Activated naive CD8-positive, alpha-beta T cell treated with anti-CD3 and anti-CD28 coated beads for 36 hours (primary cell): ENCODE measurements around the gene POLR2C. TPM values are rescaled to one million over a fixed set of nuclear protein-coding genes. Genes with fewer than 3 reads are reported as not detected.
"Not testable (repeated sequence)": the region's sequence is repeated elsewhere in the genome, so short reads cannot be mapped to it uniquely, and the experiment has no call there.

Experiments used
- DNase-seq: peaks from one replicate; pipeline ENCODE4 v3.0.0; 2021
- H3K27ac Mint-ChIP-seq: one replicate; pipeline ENCODE4 v1.8.0; 2022; ENCODE audit warnings: mild to moderate bottlenecking, moderate library complexity, mixed read lengths
- H3K27me3 Mint-ChIP-seq: one replicate; pipeline ENCODE4 v1.8.0; 2022; ENCODE audit warnings: mild to moderate bottlenecking, mixed read lengths
- H3K36me3 Mint-ChIP-seq: one replicate; pipeline ENCODE4 v1.8.0; 2021; ENCODE audit warnings: mild to moderate bottlenecking, mixed read lengths
- H3K4me1 Mint-ChIP-seq: one replicate; pipeline ENCODE4 v1.8.0; 2021; ENCODE audit warnings: mixed read lengths
- H3K4me3 Mint-ChIP-seq: one replicate; pipeline ENCODE4 v1.8.0; 2022; ENCODE audit warnings: mild to moderate bottlenecking, moderate library complexity, mixed read lengths
- H3K9me3 Mint-ChIP-seq: one replicate; pipeline ENCODE4 v1.8.0; 2022; ENCODE audit warnings: mixed read lengths
- total RNA-seq, 2 experiments: library from RNA; stranded (reverse); gene quantifications; one replicate each; pipeline ENCODE4 v1.2.3, GENCODE V29; 2021

POLR2C gene
- total RNA-seq, 2 experiments from 2014 or later = 72.1 to 76.2 TPM

- no peak for DNase-seq
- Mint-ChIP-seq H3K4me1 (peaks cover 17% of the 10 kb centered on the region), H3K4me3 (no peak overlapping the region), H3K27me3 (no peaks in the 10 kb centered on the region), H3K36me3 (no peaks in the 10 kb centered on the region), H3K9me3 (no peaks in the 10 kb centered on the region), H3K27ac (no peak overlapping the region)
Observed at GRCh38 chr16:57480754-57481230, 18.3 kb downstream of the POLR2C start.

DNA sequence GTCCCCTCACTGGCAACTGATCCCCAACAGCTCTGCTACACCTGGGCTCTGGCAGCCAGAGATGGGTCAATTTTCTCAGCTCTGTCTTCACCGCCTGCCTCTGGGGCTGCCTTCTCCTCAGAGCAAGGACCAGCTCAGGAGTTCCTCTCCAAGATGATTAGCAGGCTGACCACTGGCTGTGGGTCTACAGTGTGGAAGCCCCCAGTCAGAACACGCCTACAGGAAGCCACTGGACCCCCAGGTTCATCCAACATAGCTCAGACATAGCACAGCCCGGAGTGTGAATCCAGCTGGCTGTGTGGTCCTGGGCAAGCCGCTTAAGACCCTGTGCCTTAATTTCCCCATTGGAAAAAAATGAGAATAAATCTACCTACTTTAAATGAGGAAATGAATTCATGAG is 18.9 kb downstream of the POLR2C start:
- H3K27ac Mint-ChIP-seq = no peak overlapping the region
- peaks cover 14% of the 10 kb centered on the region for H3K4me1 Mint-ChIP-seq
- no peak overlapping the region for H3K4me3 Mint-ChIP-seq
- H3K9me3 Mint-ChIP-seq = no peaks in the 10 kb centered on the region
- no peaks in the 10 kb centered on the region for H3K27me3 Mint-ChIP-seq
- no peak for DNase-seq
- no peaks in the 10 kb centered on the region for H3K36me3 Mint-ChIP-seq

- H3K27me3 Mint-ChIP-seq = no peaks in the 10 kb centered on the region
- peaks cover 17% of the 10 kb centered on the region for H3K4me1 Mint-ChIP-seq
- DNase-seq = no peak
- no peaks in the 10 kb centered on the region for H3K9me3 Mint-ChIP-seq
- no peaks in the 10 kb centered on the region for H3K36me3 Mint-ChIP-seq
- H3K4me3 Mint-ChIP-seq = no peak overlapping the region
- H3K27ac Mint-ChIP-seq = no peak overlapping the region
Observed at GRCh38 chr16:57482845-57483545, 20.5 kb downstream of the POLR2C start.

- Mint-ChIP-seq H3K4me1 (peaks cover 17% of the 10 kb centered on the region), H3K9me3 (no peaks in the 10 kb centered on the region), H3K36me3 (no peaks in the 10 kb centered on the region), H3K27me3 (no peaks in the 10 kb centered on the region), H3K4me3 (no peak overlapping the region), H3K27ac (no peak overlapping the region)
- DNase-seq = no peak
Observed at GRCh38 chr16:57483725-57484514, 21.4 kb downstream of the POLR2C start.

DNA sequence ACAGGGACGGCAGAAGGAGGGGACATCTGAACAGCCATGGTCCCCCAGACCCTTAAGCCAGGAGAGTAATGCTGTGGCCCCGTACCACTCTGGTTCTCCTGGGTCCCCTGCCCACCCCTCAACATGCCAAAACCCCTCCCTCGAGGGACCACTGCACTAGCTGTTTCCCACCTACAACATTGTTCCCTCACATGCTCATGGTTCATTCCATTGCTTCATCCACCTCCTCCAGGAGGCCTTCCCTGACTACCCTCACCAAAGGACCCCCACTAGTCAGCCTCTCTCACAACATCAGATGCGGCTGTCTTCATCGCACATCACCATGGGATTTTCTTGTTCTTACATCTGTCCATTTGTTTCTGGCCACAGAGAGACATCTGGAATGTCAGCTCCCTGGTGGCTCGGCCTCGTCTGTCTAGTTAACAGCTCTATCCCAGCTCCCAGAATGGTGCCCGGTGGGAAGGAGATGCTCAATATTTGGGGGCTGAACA is 22.1 kb downstream of the POLR2C start:
- Mint-ChIP-seq H3K4me3 (no peak overlapping the region), H3K27me3 (no peaks in the 10 kb centered on the region), H3K9me3 (no peaks in the 10 kb centered on the region), H3K27ac (no peak overlapping the region), H3K36me3 (no peaks in the 10 kb centered on the region), H3K4me1 (peaks cover 14% of the 10 kb centered on the region)
- DNase-seq = no peak

DNA sequence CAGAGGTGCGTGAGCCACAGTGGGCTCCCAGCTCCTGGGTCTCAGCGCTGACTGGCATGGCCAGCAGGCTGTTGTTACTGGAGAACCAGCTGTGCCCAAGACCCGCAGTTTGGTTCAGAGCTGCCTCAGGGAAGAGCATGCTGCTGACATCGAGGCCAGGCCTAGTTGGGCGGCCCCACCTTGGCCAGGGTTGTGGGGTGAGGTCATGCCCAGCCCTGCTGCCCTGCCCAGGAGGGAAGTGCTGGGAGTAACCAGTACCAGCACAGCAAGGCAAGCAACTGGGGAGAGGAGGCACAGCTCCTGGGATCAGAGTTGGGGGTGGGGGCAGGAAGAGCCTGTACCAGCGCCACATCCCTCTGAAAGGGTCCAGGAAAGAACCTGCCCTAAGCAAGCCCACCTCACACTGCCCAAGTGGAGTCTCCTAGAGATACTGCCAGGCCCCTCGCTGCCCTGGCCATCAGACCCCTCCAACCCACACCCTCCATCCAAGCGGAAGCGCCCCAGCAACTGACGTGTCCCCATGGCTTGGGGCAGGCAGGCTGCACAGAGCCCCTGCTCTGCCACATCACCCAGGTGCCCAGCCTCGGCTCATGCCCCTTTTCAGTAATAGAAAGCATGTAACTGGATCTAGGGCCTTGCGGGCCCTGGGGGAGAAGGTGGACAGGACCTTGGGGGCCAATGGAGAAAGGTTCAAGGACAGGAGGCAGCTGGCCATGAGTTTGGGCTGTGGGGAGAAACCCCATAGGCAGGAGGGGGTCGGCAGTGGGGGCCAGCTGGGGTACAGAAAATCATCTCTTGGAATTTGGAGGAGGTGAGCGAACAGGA is 22.8 kb downstream of the POLR2C start:
- Mint-ChIP-seq H3K4me1 (peaks cover 13% of the 10 kb centered on the region), H3K36me3 (no peaks in the 10 kb centered on the region), H3K27ac (no peak overlapping the region), H3K4me3 (peak overlapping the region; percentile 78), H3K9me3 (no peaks in the 10 kb centered on the region), H3K27me3 (no peaks in the 10 kb centered on the region)
- no peak for DNase-seq

GRCh38 chr16:57485916-57486857 is 23.7 kb downstream of the POLR2C start, which contains the start of gene DOK4:
TSS of gene DOK4 (minus strand) at chr16:57486493. CDS start at chr16:57479507, 6,986 bp downstream.
- H3K4me1 Mint-ChIP-seq = peaks cover 13% of the 10 kb centered on the region
- peak within 1 kb of the TSS; percentile 81 for H3K27ac Mint-ChIP-seq
- no peaks in the 10 kb centered on the region for H3K36me3 Mint-ChIP-seq
- DNase-seq = peak; percentile 86
- H3K27me3 Mint-ChIP-seq = no peaks in the 10 kb centered on the region
- no peaks in the 10 kb centered on the region for H3K9me3 Mint-ChIP-seq
- peak within 1 kb of the TSS; percentile 81 for H3K4me3 Mint-ChIP-seq

DNA sequence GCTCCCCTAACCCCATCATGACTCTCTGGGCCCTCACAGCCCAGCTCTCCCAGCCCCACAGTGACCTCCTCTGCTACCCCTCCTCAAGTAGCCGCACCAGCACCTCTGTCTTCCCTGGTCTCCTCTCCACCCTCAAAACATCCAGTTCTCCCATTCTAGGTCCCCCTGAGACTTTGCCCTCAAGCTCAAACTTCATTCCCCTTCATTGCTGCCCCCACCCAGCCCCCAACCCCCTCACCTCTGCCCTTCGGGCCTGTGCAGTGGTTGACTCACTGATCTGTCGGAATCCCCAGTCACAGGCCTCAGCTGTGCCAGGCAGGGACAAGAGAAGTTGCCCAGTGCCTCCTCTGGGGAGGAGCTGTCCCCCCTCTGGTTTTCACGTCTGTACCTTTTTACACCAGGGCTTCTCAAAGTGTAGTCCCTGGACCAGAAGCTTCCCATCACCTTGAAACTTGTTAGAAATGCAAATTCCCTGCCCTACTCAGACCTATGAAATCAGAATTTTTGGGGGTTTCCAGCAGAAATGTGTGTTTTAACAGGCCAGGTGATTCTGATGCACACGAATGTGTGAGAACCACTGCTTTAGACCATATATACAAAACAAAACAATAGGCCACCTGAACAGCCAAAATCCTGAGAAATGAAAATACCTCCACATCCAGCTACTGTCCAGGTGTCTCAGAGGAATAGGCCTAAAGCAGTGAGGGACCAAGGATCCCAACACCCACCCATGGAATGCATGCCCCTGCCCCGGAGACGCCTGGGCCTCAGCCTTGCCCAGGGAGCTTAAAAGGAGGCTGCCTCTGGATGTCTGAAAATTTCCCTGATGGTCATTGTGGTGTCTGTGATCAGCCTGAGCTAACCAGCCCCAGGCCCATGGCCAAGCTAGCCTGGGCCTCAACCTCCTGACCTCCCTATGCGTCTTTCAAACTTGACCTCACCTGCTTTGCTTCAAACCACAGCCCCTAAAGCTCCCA is 24.7 kb downstream of the POLR2C start:
- H3K9me3 Mint-ChIP-seq = no peaks in the 10 kb centered on the region
- H3K27me3 Mint-ChIP-seq = no peaks in the 10 kb centered on the region
- peak overlapping the region; percentile 81 for H3K27ac Mint-ChIP-seq
- DNase-seq = no peak
- H3K4me3 Mint-ChIP-seq = peak overlapping the region; percentile 81
- H3K4me1 Mint-ChIP-seq = peaks cover 13% of the 10 kb centered on the region
- no peaks in the 10 kb centered on the region for H3K36me3 Mint-ChIP-seq

DNA sequence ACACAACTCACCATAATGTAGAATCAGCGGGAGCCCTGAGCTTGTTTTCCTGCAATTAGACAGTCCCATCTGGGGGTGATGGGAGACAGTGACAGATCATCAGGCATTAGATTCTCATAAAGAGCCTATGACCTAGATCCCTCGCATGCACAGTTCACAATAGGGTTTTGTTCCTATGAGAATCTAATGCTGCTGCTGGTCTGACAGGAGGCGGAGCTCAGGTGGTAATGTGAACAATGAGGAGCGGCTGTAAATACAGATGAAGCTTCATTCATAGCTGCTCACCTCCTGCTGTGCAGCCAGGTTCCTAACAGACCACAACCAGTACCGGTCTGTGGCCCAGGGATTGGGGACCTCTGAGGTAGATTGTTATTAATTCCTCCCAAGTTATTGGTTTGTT is 26.8 kb downstream of the POLR2C start:
- H3K4me1 Mint-ChIP-seq = peaks cover 13% of the 10 kb centered on the region
- no peak for DNase-seq
- no peak overlapping the region for H3K27ac Mint-ChIP-seq
- no peak overlapping the region for H3K4me3 Mint-ChIP-seq
- H3K36me3 Mint-ChIP-seq = no peaks in the 10 kb centered on the region
- H3K9me3 Mint-ChIP-seq = no peaks in the 10 kb centered on the region
- no peaks in the 10 kb centered on the region for H3K27me3 Mint-ChIP-seq

DNA sequence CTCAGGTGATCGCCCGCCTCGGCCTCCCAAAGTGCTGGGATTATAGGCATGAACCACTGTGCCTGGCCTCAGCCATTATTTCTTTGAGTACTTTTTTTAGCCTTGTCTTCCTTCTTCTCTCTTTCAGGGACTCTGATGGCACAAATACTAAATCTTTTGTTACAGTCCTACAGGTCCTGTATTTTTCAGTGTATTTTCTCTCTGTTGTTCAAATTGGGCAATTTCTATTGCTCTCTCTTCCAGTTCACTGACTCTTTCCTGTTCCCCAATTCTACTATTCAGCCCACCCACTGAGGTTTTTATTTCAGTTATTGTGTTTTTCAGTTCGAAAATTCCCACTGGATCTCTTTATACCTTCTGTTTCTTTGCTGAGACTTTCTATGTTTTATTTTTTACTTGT is 31.3 kb downstream of the POLR2C start:
- H3K9me3 Mint-ChIP-seq = no peaks in the 10 kb centered on the region
- H3K27ac Mint-ChIP-seq = no peak overlapping the region
- H3K4me1 Mint-ChIP-seq = no peaks in the 10 kb centered on the region
- no peak overlapping the region for H3K4me3 Mint-ChIP-seq
- DNase-seq = no peak
- no peaks in the 10 kb centered on the region for H3K36me3 Mint-ChIP-seq
- no peaks in the 10 kb centered on the region for H3K27me3 Mint-ChIP-seq

DNA sequence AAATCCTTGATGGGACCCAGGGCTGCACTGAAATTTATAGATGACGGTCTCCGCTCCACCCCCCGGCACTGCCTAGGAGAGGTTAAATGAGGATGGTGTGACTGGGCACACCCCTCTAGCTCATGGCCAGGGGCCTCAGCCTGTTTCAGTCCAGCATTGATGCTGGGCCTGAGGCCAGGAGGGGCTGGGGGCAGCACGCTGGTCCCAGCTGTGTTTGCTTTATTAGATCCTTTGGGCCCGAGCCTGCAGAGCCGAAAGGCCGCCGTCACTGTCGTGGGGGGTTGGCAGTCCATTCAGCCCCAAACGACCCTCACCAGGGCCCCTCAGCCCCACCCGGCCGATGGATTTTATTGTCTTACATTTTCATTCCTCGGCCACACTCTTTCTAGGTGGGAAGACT is 34.6 kb downstream of the POLR2C start:
- no peaks in the 10 kb centered on the region for H3K9me3 Mint-ChIP-seq
- no peak overlapping the region for H3K27ac Mint-ChIP-seq
- no peak for DNase-seq
- H3K4me1 Mint-ChIP-seq = peaks cover 11% of the 10 kb centered on the region
- no peaks in the 10 kb centered on the region for H3K36me3 Mint-ChIP-seq
- H3K4me3 Mint-ChIP-seq = no peak overlapping the region
- no peaks in the 10 kb centered on the region for H3K27me3 Mint-ChIP-seq

- Mint-ChIP-seq H3K27ac (no peak overlapping the region), H3K4me3 (no peak overlapping the region), H3K9me3 (no peaks in the 10 kb centered on the region), H3K4me1 (peaks cover 11% of the 10 kb centered on the region), H3K36me3 (no peaks in the 10 kb centered on the region), H3K27me3 (no peaks in the 10 kb centered on the region)
- DNase-seq = no peak
Observed at GRCh38 chr16:57498031-57498430, 35.6 kb downstream of the POLR2C start.

DNA sequence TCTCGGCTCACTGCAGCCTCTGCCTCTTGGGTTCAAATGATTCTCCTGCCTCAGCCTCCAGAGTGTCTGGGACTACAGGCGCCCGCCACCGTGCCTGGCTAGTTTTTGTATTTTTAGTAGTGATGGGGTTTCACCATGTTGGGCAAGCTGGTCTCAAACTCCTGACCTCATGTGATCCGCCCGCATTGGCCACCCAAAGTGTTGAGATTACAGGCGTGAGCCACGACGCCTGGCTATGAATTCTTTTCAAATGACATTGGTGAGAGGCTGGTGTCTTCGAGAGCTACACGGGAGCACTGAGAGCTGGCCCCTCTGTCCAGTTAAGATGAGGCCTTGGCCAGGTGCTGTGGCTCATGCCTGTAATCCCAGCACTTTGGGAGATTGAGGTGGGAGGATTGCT is 37.5 kb downstream of the POLR2C start:
- not testable (repeated sequence) for H3K4me3 Mint-ChIP-seq, DNase-seq, H3K27ac Mint-ChIP-seq, H3K9me3 Mint-ChIP-seq, H3K36me3 Mint-ChIP-seq, H3K27me3 Mint-ChIP-seq
- H3K4me1 Mint-ChIP-seq = peaks cover 11% of the 10 kb centered on the region
